Measurements from ENCODE around the gene HMG20A.

DNA sequence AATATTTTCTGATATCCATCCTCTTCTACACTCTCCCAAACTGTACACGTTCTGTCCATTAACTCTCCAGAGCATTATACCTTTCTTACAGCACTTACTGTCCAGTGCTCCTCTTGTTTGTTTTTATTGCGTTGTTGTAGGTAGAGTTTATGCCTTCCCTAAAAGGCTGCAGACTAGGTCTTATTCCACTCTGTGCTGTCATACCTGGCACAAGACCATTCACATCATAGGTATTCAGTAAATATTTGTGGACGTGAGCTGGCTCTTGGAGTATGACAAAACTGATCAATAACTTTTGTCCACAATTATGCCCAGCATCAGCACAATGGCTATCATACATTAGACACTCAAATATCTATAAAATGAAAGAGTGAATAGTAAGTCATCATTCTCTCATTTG, 4.4 kb downstream of the HMG20A start:
- TF ChIP-seq, protein P1, sequence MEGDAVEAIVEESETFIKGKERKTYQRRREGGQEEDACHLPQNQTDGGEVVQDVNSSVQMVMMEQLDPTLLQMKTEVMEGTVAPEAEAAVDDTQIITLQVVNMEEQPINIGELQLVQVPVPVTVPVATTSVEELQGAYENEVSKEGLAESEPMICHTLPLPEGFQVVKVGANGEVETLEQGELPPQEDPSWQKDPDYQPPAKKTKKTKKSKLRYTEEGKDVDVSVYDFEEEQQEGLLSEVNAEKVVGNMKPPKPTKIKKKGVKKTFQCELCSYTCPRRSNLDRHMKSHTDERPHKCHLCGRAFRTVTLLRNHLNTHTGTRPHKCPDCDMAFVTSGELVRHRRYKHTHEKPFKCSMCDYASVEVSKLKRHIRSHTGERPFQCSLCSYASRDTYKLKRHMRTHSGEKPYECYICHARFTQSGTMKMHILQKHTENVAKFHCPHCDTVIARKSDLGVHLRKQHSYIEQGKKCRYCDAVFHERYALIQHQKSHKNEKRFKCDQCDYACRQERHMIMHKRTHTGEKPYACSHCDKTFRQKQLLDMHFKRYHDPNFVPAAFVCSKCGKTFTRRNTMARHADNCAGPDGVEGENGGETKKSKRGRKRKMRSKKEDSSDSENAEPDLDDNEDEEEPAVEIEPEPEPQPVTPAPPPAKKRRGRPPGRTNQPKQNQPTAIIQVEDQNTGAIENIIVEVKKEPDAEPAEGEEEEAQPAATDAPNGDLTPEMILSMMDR (IDR thresholded peaks at IDR 0.05): no peak
- TF ChIP-seq POLR2A (IDR thresholded peaks at IDR 0.05) (no peak), EP300 (IDR thresholded peaks at IDR 0.05) (no peak), POLR2AphosphoS5 (IDR thresholded peaks at IDR 0.05) (no peak)
